ENCODE data around the gene HNRNPK.
A peak's percentile ranks its signal among the peaks of the same experiment; 100 is the strongest.

Gene HNRNPK

DNA sequence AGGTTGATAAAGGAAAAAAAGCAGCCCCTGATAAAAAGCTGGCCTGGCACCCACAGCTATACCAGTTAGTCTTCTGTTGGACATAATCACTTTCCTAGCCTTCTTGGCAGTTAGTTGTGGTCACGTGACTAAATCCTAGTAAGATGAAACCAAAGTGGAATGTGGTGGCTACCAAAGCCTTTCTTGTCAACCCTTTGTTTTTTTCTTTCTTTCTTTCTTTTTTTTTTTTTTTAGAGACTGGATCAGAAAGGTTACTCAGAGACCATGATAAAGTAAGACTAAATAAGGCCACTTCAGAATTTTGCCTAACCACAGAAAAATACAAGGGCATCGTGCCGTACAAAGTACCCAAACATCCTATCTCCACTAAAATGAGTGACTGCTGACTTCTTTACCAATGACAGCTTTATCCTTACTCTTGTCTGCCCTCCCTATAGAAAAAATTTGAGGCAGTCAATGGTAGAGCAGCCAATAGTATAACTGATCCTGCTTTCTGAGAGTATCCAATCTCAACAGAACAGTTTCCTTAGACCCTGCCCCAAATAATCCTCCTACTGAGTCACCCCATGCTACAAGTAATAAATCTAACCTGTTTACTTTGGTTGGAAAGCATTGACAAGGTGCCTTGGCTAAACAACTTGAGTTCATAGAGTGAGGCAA, 44.6 kb downstream of the HNRNPK start:
- DNase-seq (ENCODE audit: insufficient read length, low spot score) (no peak), FAIRE-seq (no peak)

DNA sequence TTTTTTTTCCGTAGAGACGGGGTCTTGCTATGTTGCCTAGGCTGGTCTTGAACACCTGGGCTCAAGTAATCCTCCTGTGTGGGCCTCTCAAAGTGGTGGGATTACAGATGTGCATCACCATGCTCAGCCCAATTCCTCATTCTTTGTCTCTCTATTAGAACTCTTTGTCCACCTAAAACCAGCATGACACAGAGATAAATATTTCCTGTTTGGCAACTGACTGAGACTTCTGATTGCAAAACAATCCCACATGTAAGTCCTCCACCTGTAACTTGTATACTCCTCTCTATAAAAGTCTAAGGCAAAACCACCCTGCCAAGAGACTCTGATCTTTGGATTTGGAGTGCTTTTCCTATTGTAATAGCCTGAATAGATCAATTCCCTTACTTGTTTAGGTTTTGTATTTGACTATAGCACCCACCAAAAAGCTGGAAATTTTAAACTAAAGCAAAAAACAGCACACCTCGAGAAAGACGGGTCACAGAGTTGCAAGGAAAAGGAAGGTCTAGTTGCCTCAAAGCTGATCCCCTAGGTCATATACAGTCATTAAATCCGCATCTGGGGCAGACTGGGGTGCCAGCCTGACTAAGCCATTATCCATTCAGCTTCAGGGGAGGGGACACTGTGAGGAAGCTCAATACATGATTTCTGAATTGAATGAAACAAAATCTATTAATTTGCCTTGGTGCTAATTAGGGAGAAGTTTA, 45.3 kb downstream of the HNRNPK start:
- DNase-seq (ENCODE audit: insufficient read length, low spot score) (no peak), FAIRE-seq (no peak)

DNA sequence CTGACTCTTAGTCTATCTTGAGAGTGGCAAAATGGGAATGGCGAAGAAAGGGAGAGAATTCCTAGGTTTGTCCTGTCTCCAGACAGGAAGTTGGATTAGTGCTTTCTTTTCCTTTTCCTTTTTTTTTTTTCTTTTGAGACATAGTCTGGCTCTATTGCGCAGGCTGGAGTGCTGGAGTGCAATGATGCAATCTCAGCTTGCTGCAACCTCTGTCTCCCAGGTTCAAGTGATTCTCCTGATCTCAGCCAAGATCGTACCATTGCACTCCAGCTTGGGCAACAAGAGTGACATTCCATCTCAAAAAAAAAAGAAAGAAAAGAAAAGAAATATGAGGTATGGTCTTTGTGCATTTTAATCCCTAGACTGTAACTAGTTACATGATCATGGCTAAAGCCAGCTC, 46.2 kb downstream of the HNRNPK start:
- FAIRE-seq, result no peak
- no peak for DNase-seq (ENCODE audit: insufficient read length, low spot score)

DNA sequence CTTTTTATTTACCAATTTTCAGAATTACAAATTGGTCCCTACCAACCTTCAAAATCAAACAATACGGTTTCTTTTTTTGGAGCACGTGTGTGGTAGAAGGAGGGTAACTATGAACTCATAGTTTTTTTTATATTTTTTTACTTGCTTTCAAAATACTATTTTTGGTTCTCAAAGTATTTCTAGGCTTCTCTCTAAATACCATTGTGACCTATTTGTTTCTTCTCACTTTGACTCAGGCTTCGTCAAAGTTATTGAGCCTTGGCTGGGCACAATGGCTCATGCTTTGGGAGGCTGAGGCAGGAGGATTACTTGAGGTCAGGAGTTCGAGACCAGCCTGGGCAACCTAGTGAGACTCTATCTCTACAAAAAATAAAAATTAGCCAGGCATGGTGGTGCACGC, 47.2 kb downstream of the HNRNPK start:
- no peak for FAIRE-seq
- DNase-seq (ENCODE audit: insufficient read length, low spot score), result no peak

DNA sequence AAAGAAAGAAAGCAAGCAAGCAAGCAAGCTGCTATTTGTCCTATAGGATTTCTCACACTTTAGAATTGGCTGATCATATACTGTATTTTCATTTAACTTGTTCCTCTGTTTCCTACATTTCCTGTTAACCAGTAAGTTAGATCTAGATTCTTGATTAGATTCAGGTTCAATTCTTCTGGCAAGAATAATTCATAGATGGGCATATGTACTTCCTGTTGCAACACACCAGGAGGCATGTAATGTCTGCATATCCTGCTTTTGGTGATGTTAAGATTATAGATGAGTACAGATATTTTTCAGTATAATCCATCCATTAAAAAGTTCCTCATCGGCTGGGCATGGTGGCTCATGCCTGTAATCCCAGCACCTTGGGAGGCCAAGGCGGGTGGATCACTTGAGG, 48.0 kb downstream of the HNRNPK start:
- DNase-seq (ENCODE audit: insufficient read length, low spot score) (no peak), FAIRE-seq (no peak)

DNA sequence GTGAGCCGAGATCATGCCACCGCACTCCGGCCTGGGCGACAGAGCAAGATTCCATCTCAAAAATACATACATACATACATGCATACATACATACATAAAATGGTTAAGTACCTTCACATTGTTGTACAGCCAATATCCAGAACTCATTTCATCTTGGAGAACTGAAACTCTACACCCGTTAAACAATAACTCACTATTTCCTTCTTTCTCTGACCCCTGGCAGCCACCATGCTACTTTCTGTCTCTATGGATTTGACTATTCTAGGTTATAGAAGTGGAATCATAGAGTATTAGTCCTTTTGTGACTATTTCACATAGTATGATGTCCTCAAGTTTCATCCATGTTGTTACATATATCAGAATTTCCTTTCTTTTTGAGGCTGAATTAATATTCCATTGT, 49.1 kb downstream of the HNRNPK start:
- FAIRE-seq (no peak), DNase-seq (ENCODE audit: insufficient read length, low spot score) (no peak)

DNA sequence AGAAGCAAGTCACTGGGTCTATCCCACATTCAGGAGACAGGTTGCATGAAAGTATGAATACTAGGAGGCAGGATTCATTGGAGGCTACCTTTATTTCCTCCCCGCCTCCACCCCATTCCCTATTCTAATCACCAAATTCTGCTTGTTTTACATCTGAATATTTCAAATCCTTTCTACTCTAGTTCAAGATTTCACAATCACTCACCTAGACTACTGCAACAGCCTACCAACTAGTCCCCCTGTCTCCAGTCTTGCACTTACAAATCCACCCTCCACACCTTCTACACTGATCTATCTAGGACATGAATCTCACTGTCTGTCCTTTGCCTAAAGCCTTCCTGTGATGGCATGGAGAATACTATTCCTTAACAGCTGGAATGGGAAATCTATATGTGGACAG, 52.4 kb downstream of the HNRNPK start:
- FAIRE-seq, result no peak
- no peak for DNase-seq (ENCODE audit: insufficient read length, low spot score)

DNA sequence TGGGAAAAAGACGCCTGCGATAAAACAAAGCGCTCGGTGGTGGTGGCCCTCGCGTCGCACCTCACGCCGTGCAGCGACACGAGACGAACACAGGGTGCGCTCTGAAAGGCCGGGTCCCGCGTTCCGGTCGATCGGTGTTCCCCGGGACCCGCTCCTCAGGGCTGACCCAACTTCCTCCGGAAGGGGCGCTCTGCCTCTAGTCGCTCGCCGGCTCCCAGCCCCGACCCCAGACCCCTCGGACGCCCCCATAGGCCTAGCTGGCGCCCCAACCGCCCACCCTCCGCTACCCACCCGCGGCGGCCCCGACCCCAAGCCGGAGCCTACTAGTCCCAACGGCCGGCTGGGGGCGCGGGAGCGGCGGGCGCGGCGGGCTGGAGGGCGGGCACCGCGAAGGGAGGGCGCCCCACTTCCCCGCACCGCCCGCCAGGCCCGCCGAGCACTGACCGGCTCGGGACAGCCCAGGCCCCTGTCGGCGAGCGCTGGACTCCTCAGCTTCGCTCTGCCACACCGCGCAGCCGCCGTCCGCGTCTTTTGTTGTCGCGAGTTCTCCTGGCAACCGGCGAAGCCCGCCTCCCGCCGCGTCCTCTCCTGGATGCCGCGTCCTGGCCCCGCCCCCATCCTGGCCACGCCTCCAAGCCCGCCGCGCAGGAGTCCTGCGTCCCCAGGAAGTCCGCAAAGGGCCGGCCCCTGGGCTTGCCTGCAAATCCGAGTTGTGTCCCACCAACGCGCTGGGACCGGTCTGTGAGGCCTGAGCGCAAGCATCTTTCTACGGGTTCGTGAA, 58.9 kb downstream of the HNRNPK start, which contains the start of gene KIF27:
TSS of gene KIF27 (minus strand) at position 506 of the 781 bp plus-strand sequence. CDS start 5,841 bp downstream, outside the sequence.
- FAIRE-seq (peak; percentile 94), DNase-seq (ENCODE audit: insufficient read length, low spot score) (peak; percentile 89)

DNA sequence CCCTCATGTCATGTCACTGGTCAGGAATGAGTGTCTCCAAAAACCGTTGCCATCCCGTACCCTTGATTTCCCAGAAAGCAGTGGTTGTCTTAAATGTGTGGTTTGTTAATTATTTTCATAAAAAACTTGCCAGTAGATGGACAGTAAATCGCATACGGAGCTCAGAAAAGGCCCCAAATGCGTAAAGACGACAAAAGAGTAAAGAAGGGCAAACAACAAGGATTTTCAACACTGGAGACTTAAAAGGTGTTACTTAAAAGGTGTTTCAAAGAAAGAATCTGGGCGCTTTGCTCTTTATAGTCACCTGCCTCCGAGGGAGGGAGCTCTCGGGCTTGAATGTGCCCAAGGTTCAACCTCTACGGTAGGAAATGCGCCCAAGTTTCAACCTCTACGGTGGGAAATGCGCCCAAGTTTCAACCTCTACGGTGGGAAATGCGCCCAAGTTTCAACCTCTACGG, 59.5 kb downstream of the HNRNPK start:
- DNase-seq (ENCODE audit: insufficient read length, low spot score) (no peak), FAIRE-seq (no peak)

DNA sequence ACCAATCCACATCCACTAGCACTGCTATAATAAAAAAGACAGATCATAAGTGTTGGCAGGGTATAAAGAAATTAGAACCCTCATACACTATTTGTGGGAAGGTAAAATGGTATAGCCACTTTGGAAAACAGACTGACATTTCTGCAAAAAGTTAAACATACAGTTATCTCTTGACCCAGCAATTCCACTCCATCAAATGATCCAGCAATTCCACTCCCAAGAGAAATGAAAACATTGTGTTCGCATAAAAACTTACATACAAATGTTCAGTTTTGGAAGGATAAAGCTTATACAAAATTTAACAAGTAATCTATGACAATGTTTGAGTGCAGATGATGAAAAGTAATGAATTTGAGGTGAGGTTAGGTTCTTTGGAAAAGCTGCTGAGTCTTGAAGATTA, 60.9 kb downstream of the HNRNPK start:
- no peak for FAIRE-seq

More for the DNA sequence above, 60.9 kb downstream of the HNRNPK start:
- no peak for DNase-seq (ENCODE audit: insufficient read length, low spot score)
